WTC11 (cell line): ENCODE data around the gene HELZ.

Experiments used
- CTCF ChIP-seq: fragments of 200-600 bp; IDR thresholded peaks from 2 replicates; pipeline ENCODE4 v1.8.0; 2022; ENCODE audit warnings: antibody characterized with exemption
- NFYB ChIP-seq: sonication (generic); formaldehyde crosslinking; conservative IDR thresholded peaks from 2 replicates; pipeline ENCODE4 v1.8.0; 2022; ENCODE audit warnings: low read depth, missing genetic modification reagents
- TEAD4 ChIP-seq: sonication (generic); formaldehyde crosslinking; IDR thresholded peaks from 2 replicates; pipeline ENCODE4 v1.8.0; 2022; ENCODE audit warnings: mild to moderate bottlenecking, missing genetic modification reagents
- TF ChIP-seq, protein P1 (sequence below): sonication (generic); formaldehyde crosslinking; IDR thresholded peaks from 2 replicates; pipeline ENCODE4 v1.8.1; 2023; ENCODE audit warnings: mild to moderate bottlenecking, missing genetic modification reagents, moderate library complexity

DNA sequence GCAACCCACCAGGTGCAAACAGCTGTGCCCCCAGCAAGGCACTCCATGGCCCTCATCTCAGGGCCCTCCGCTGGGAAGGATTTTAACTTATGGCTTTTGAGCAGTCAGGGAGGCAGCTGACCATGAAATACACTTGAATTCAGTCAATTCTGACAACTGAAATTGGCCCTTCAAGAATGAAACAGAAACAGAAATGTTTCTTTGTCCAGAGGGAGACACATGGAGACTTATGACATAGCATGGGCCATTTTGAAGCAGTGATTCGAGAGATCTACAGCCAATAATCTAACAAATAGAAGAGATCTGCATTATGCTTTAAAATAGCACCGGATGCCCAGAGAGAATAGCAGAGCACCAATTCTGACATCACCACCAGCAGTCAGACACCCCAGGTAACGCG lies 193.2 kb downstream of the HELZ start:
- TF ChIP-seq CTCF (no peak), NFYB (CRISPR knock-in tag) (no peak), TEAD4 (CRISPR knock-in tag) (no peak)
- TF ChIP-seq, protein P1, sequence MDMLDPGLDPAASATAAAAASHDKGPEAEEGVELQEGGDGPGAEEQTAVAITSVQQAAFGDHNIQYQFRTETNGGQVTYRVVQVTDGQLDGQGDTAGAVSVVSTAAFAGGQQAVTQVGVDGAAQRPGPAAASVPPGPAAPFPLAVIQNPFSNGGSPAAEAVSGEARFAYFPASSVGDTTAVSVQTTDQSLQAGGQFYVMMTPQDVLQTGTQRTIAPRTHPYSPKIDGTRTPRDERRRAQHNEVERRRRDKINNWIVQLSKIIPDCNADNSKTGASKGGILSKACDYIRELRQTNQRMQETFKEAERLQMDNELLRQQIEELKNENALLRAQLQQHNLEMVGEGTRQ (CRISPR knock-in tag), result no peak
